WERI-Rb-1 (cell line): ENCODE results near the gene ACO1.

Experiments
- DNase-seq: peaks from one replicate; pipeline ENCODE4 v3.0.0-alpha.2; 2020
- H3K27ac ChIP-seq: fragments of 250-450 bp; sonication (Bioruptor Pico); 2 replicates; pipeline ENCODE4 v1.5.1; 2020; ENCODE audit warnings: mild to moderate bottlenecking, moderate library complexity
- H3K27me3 ChIP-seq: fragments of 250-450 bp; sonication (Bioruptor Pico); 2 replicates; pipeline ENCODE4 v1.5.1; 2021; ENCODE audit warnings: mild to moderate bottlenecking, low read depth, moderate library complexity; ENCODE audit not compliant: insufficient read depth, severe bottlenecking
- H3K36me3 ChIP-seq: fragments of 250-450 bp; sonication (Bioruptor Pico); 2 replicates; pipeline ENCODE4 v1.5.1; 2020; ENCODE audit warnings: mild to moderate bottlenecking, moderate library complexity
- H3K4me3 ChIP-seq: 2 replicates; pipeline ENCODE4 v1.5.1; 2011; ENCODE audit warnings: low read depth, mild to moderate bottlenecking, control low read depth, low read length
- H3K9me3 ChIP-seq: fragments of 250-450 bp; sonication (Bioruptor Pico); 2 replicates; pipeline ENCODE4 v1.5.1; 2021; ENCODE audit warnings: mild to moderate bottlenecking, moderate library complexity; ENCODE audit not compliant: severe bottlenecking
- TF ChIP-seq, protein P1 (sequence below): IDR thresholded peaks from 2 replicates; pipeline ENCODE4 v1.5.1; 2011; ENCODE audit warnings: low read depth, mild to moderate bottlenecking, control low read depth, inconsistent platforms, low read length

The ACO1 gene

DNA sequence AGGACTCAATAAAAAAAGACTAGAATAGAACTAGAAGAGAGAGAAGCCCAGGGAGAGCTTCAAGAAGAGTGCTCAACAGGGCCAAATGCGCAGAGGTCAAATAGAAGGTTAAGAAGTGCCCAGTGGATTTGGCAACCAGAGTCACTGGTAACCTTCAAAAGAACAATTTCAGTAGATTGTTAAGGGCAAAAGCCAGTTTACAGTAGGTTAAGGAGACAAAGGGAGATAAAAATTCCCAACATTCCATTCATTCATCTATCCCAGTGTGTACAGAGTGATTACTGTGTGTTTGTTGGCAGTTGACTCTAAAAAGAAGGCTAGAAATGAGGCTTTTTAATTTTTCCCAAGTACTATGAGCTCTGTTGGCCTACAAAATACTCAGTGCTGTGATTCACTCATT lies 72.1 kb downstream of the ACO1 start:
- Histone ChIP-seq H3K36me3 (no peaks in the 10 kb centered on the region), H3K9me3 (no peaks in the 10 kb centered on the region), H3K27ac (no peak overlapping the region), H3K27me3 (no peaks in the 10 kb centered on the region), H3K4me3 (no peak overlapping the region)
- no peak for DNase-seq
- TF ChIP-seq, protein P1, sequence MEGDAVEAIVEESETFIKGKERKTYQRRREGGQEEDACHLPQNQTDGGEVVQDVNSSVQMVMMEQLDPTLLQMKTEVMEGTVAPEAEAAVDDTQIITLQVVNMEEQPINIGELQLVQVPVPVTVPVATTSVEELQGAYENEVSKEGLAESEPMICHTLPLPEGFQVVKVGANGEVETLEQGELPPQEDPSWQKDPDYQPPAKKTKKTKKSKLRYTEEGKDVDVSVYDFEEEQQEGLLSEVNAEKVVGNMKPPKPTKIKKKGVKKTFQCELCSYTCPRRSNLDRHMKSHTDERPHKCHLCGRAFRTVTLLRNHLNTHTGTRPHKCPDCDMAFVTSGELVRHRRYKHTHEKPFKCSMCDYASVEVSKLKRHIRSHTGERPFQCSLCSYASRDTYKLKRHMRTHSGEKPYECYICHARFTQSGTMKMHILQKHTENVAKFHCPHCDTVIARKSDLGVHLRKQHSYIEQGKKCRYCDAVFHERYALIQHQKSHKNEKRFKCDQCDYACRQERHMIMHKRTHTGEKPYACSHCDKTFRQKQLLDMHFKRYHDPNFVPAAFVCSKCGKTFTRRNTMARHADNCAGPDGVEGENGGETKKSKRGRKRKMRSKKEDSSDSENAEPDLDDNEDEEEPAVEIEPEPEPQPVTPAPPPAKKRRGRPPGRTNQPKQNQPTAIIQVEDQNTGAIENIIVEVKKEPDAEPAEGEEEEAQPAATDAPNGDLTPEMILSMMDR, result no peak

DNA sequence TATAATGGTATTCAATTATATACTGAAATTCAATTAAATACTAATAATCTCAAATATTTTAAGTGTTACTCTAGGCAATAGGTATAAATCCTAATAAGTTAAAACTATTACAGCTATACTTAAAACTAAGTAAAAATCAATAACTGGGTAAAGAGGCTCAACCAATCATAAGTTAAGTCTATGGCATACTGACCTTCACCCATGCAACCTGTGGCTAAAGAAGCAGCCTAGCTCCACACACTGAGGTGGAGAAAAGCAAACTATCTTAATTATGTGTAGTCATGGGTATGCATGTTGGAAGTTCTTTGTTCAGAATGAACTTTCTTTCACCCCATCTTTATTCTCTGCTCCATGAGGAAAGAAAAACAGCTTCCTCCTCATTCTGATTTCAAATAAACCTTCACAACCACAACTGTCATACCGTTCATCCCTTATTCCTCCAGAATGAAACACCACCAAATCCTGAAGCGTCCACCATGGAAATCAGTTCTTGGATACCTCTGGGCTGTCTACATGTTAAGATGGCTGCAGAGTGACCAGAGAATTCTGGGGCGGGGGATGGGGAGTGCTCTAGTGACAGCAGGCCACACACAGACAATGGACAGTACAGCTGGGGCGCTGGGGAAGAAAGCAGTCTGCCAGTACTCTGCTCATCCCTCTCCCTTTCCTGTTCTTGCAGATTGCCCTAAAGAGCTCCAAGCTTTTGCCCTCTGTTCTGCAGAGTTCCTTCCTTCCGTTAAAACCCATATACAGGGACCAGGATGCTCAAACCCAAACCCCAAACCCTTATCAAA lies 79.3 kb downstream of the ACO1 start:
- TF ChIP-seq, protein P1, result no peak
- no peaks in the 10 kb centered on the region for H3K36me3 ChIP-seq
- H3K27ac ChIP-seq, result no peak overlapping the region
- no peaks in the 10 kb centered on the region for H3K27me3 ChIP-seq
- H3K9me3 ChIP-seq, result no peaks in the 10 kb centered on the region
- no peak overlapping the region for H3K4me3 ChIP-seq
- peak; percentile 39 for DNase-seq

DNA sequence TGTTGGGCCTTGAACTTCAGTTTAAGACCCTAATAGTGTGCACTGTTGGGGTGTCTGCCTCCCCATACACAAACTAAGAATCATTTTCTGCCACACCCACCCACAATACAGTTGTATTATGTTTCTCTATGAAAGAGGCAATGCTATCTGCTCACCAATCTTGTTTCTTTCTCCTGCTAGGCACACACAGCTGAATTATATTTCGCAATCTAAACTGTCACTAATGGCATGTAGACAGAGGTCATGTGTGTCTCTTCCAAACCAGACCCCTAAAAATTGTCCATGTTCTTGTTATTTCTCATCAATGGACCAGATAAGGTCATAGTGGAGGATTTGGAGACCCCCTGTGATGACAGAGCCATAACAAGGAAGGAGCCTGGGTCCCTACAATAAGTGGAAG lies 84.3 kb downstream of the ACO1 start:
- Histone ChIP-seq H3K36me3 (no peaks in the 10 kb centered on the region), H3K27me3 (no peaks in the 10 kb centered on the region), H3K4me3 (no peak overlapping the region), H3K9me3 (no peaks in the 10 kb centered on the region), H3K27ac (no peak overlapping the region)
- TF ChIP-seq, protein P1, result no peak
- no peak for DNase-seq

DNA sequence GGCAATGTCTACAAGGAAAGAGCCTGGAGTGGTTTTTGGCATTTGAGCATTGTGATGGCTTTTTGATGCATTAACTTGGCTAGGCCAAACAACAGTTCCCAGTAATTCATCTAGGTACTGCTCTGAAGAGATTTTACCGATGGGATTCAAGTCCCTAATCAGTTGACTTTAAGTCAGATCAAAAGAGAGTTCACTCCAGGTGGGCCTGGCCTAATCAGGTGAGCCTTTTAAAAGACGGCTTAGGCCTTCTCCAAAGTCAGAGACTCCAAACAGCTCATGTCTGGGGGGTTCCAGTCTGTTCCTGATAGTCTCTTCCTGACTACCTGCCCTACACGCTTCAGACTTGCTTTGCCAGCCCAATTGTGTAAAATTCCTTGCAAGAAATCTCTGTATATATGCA lies 87.9 kb downstream of the ACO1 start:
- TF ChIP-seq, protein P1, result no peak
- Histone ChIP-seq H3K9me3 (no peaks in the 10 kb centered on the region), H3K36me3 (no peaks in the 10 kb centered on the region), H3K27me3 (no peaks in the 10 kb centered on the region), H3K4me3 (no peak overlapping the region), H3K27ac (no peak overlapping the region)
- no peak for DNase-seq

DNA sequence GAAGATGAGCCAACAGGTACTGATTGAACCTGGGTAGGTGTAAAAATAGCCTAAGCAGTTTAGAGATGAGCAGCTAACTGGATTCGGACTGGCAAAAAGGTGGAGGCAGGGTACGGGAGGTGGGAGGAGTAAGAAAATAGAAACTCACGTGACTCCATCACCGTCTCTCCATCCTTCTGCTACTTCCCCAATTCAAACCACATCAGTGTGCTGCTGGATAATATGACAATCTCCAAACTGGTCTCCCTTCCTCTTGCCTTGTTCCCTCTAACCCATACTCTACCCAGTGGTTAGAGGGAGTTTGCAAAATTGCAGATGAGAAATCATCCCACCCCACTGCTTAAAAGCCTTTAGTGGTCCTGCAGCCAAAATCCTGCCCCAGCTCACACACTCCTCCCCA lies 98.9 kb downstream of the ACO1 start:
- Histone ChIP-seq H3K27me3 (no peaks in the 10 kb centered on the region), H3K36me3 (no peaks in the 10 kb centered on the region), H3K4me3 (no peak overlapping the region), H3K27ac (no peak overlapping the region), H3K9me3 (no peaks in the 10 kb centered on the region)
- DNase-seq, result no peak
- TF ChIP-seq, protein P1, result no peak
